Mucosa of rectum (tissue), 2 donors: ENCODE data around the gene SHCBP1.
"Not testable (repeated sequence)": the region's sequence is repeated elsewhere in the genome, so short reads cannot be mapped to it uniquely, and the experiment has no call there.

Experiments
- H3K27ac ChIP-seq, 2 donors: one replicate each; pipeline ENCODE4 v1.7.0; 2013; ENCODE audit warnings: inconsistent platforms in 2 of 2, low read depth in 2 of 2, low read length in 2 of 2
- H3K27me3 ChIP-seq, 2 donors: one replicate each; pipeline ENCODE4 v1.7.0; 2013; ENCODE audit warnings: low read length in 2 of 2; ENCODE audit not compliant: control insufficient read depth in 2 of 2, insufficient read depth in 2 of 2
- H3K36me3 ChIP-seq, 2 donors: one replicate each; pipeline ENCODE4 v1.7.0; 2013; ENCODE audit warnings: low read length in 2 of 2; ENCODE audit not compliant: control insufficient read depth in 2 of 2, insufficient read depth in 2 of 2
- H3K4me1 ChIP-seq, 2 donors: one replicate each; pipeline ENCODE4 v1.7.0; 2013; ENCODE audit warnings: low read length in 2 of 2, mild to moderate bottlenecking in 1 of 2; ENCODE audit not compliant: control insufficient read depth in 2 of 2, insufficient read depth in 2 of 2
- H3K4me3 ChIP-seq, 2 donors: one replicate each; pipeline ENCODE4 v1.7.0; 2013; ENCODE audit warnings: low read length in 2 of 2
- H3K9ac ChIP-seq, 2 donors: one replicate each; pipeline ENCODE4 v1.7.0; 2013; ENCODE audit warnings: low read length in 2 of 2, low read depth in 1 of 2, mild to moderate bottlenecking in 1 of 2
- H3K9me3 ChIP-seq, 2 donors: one replicate each; pipeline ENCODE4 v1.7.0; 2013; ENCODE audit warnings: low read length in 2 of 2; ENCODE audit not compliant: control insufficient read depth in 2 of 2
- donor health status: healthy.
- donor health status: Normal muscosa, but diverticular disease.

SHCBP1 gene

GRCh38 chr16:46629331-46630219 is 8.4 kb upstream of the SHCBP1 start:
- H3K4me3 ChIP-seq: no peak overlapping the region
- H3K9ac ChIP-seq: no peak overlapping the region
- no peaks in the 10 kb centered on the region for H3K9me3 ChIP-seq
- H3K36me3 ChIP-seq: no peaks in the 10 kb centered on the region
- H3K27ac ChIP-seq: no peak overlapping the region
- H3K27me3 ChIP-seq: no peaks in the 10 kb centered on the region
- H3K4me1 ChIP-seq: no peaks in the 10 kb centered on the region

GRCh38 chr16:46627746-46628145 is 6.6 kb upstream of the SHCBP1 start:
- Histone ChIP-seq H3K27me3 (no peaks in the 10 kb centered on the region), H3K4me1 (no peaks in the 10 kb centered on the region), H3K27ac (no peak overlapping the region)

GRCh38 chr16:46626681-46627080 is 5.5 kb upstream of the SHCBP1 start:
- H3K9me3 ChIP-seq, H3K36me3 ChIP-seq, H3K27me3 ChIP-seq, H3K9ac ChIP-seq, H3K27ac ChIP-seq, H3K4me3 ChIP-seq, H3K4me1 ChIP-seq: not testable (repeated sequence)

More at GRCh38 chr16:46627746-46628145, 6.6 kb upstream of the SHCBP1 start:
- Histone ChIP-seq H3K36me3 (no peaks in the 10 kb centered on the region), H3K9ac (no peak overlapping the region), H3K4me3 (no peak overlapping the region), H3K9me3 (no peaks in the 10 kb centered on the region)

DNA sequence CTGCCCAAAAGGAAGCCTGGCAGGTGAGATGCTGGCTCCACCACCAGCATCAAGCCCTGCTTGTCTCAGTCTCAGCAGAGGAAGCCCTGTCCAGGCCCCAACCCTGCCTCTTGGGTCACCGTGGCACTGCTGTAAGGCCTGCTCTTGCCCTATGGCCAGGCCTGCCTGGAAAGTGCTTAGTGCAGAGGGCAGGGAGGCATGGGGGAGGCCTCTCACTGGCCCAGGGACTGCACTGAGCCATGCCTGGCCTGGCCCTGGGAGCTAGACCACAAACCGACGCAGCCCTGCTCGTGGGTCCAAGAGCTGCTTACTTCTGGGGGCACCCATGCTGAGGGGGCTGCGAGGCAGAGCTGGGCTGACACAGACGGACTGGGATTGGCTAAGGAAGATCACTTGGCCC is 3.7 kb upstream of the SHCBP1 start:
- H3K4me3 ChIP-seq, H3K9me3 ChIP-seq, H3K36me3 ChIP-seq, H3K4me1 ChIP-seq, H3K27ac ChIP-seq, H3K9ac ChIP-seq, H3K27me3 ChIP-seq: not testable (repeated sequence)

DNA sequence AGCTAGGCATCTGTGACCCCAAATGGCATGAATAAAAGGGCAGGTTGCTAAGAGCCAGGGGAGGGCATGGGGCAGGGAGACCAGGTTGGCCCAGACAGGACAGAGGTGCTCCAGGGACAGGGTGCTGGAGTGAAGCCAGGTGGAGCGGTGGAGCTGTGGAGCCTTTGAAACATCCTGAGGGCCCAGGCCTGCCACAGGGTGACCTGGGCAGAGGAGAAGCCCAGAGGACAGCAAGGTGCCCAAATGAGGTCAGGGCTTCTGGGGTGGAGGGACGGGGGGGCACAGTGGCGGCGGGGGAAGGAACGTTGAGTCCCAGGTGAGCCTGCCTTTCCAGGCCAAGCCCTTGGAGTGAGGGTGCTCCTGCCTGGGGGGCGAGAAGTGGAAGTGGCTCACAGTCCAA is 2.5 kb upstream of the SHCBP1 start:
- H3K27ac ChIP-seq, H3K9me3 ChIP-seq, H3K9ac ChIP-seq, H3K4me1 ChIP-seq, H3K36me3 ChIP-seq, H3K27me3 ChIP-seq, H3K4me3 ChIP-seq: not testable (repeated sequence)

DNA sequence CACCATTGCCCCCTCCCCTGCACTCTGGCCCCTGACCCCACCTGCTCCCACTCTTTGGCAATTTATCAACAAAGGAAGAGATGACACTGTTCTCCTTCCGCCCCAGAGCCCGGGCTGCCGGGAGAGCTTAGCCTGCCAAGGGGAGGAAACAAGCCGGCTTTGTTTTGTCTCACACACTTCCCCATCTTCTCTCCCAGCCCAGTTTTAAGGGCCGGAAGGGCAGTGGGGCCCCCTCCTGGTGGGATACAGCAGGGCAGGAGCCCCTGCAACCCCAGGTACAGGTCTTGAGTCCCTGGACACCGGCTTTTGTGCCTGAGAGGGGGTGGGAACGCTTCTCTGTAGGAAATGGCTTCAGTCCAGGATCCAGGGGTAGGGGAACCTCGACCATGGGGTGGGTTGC is 2.1 kb upstream of the SHCBP1 start:
- not testable (repeated sequence) for H3K9ac ChIP-seq, H3K4me3 ChIP-seq, H3K36me3 ChIP-seq, H3K27ac ChIP-seq, H3K4me1 ChIP-seq, H3K9me3 ChIP-seq, H3K27me3 ChIP-seq

- peaks cover 0 to 9% of the 10 kb centered on the region in 2 donors for H3K4me1 ChIP-seq
- H3K27ac ChIP-seq: no peak overlapping the region
- no peaks in the 10 kb centered on the region for H3K36me3 ChIP-seq
- no peak overlapping the region for H3K4me3 ChIP-seq
- no peak overlapping the region for H3K9ac ChIP-seq
- no peaks in the 10 kb centered on the region for H3K9me3 ChIP-seq
- H3K27me3 ChIP-seq: no peaks in the 10 kb centered on the region
These were observed 926 bp upstream of the SHCBP1 start for GRCh38 chr16:46621934-46622676.

DNA sequence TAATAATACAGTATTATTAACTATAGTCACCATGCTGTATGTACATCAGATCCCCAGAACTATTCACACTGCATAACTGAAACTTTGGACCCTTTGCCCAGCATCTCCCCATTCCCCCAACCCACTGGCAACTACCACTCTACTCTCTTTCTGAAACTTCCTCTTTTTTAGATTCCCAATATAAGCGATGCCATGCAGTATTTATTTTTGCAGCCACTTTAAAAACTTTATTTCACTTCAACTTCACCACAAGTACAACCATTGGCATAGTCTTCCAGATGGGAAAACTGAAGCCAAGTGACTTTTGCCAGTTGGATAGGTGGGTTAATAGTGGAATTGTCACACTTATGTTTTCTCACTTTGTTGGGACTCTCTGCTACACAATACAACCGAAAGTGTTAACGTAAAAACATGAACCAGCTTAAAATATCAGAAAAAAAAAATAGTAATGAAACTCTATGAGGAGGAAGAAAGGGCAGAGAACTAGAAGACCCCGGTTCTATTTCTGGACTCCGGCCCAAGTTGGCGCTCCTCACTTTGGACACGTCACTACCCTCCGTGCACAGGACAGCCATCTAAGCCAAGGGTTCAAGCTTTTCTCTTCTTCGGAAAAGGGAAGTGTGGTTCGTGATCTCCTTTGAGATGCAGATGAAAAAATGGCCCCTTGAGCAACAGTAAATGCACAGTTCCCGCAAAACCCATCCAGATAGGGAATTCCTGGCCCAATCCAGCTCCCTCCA is 743 bp downstream of the SHCBP1 start:
- H3K9me3 ChIP-seq: no peaks in the 10 kb centered on the region
- H3K36me3 ChIP-seq: peaks cover 0 to 4% of the 10 kb centered on the region in 2 donors
- H3K27me3 ChIP-seq: no peaks in the 10 kb centered on the region
- peak overlapping the region; percentile 72 to 80 for H3K4me3 ChIP-seq
- no peak overlapping the region for H3K27ac ChIP-seq
- no peak overlapping the region for H3K9ac ChIP-seq
- H3K4me1 ChIP-seq: peaks cover 0 to 9% of the 10 kb centered on the region in 2 donors

GRCh38 chr16:46618516-46618915 is 2.7 kb downstream of the SHCBP1 start:
- Histone ChIP-seq H3K27ac (no peak overlapping the region), H3K27me3 (no peaks in the 10 kb centered on the region), H3K36me3 (peaks cover 0 to 4% of the 10 kb centered on the region in 2 donors), H3K9ac (no peak overlapping the region), H3K4me1 (peaks cover 0 to 9% of the 10 kb centered on the region in 2 donors), H3K4me3 (no peak overlapping the region), H3K9me3 (no peaks in the 10 kb centered on the region)

DNA sequence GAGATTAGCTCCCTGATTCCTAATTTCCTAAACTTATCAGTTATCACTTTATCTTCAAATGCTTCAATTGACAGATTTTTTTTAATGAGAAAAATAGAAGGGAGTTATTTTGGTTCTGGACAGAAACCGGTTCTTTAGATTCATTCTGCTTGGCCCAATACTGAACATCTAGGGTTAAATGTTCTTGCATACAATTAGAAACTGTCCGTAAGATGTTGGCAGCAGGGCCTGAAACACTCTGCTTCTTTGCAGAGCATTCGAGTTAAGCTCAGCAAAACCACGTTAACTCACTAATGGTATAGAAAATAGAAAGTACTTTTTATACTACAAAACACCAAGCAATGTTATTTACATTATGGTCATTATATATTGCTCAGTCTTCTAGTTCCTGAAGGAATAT is 7.2 kb downstream of the SHCBP1 start:
- Histone ChIP-seq H3K36me3 (peaks cover 0 to 4% of the 10 kb centered on the region in 2 donors), H3K27ac (no peak overlapping the region), H3K9me3 (no peaks in the 10 kb centered on the region), H3K4me1 (no peaks in the 10 kb centered on the region), H3K9ac (no peak overlapping the region), H3K27me3 (no peaks in the 10 kb centered on the region), H3K4me3 (no peak overlapping the region)
